HepG2 (cell line): Measurements from ENCODE around the gene CENPB. TPM values are rescaled to one million over a fixed set of nuclear protein-coding genes. Genes with fewer than 3 reads are reported as not detected.

Source experiments
- ATF4 ChIP-seq, 2 experiments: fragments of 450-650 bp in 1 of 2; sonication (generic) in 1 of 2; formaldehyde crosslinking; IDR thresholded peaks; 2 replicates each; pipeline versions ENCODE4 v1.5.0 to v1.8.0; 2020 to 2022; ENCODE audit warnings: mild to moderate bottlenecking in 1 of 2, missing genetic modification reagents in 1 of 2
- FOXP4 ChIP-seq: sonication (generic); formaldehyde crosslinking; IDR thresholded peaks from 2 replicates; pipeline ENCODE4 v1.4.0; 2020; ENCODE audit warnings: missing genetic modification reagents
- NCOR1 ChIP-seq: fragments of 200-600 bp; sonication (generic); IDR thresholded peaks from 2 replicates; pipeline ENCODE4 v1.7.0; 2017; ENCODE audit warnings: antibody characterized with exemption, low read length, borderline replicate concordance
- NR0B2 ChIP-seq: sonication (generic); formaldehyde crosslinking; IDR thresholded peaks from 2 replicates; pipeline ENCODE4 v1.4.0; 2020; ENCODE audit warnings: mild to moderate bottlenecking, missing genetic modification reagents
- POGZ ChIP-seq: sonication (generic); formaldehyde crosslinking; IDR thresholded peaks from 2 replicates; pipeline ENCODE4 v1.4.0; 2020; ENCODE audit warnings: mild to moderate bottlenecking, missing genetic modification reagents
- SCMH1 ChIP-seq: sonication (generic); formaldehyde crosslinking; IDR thresholded peaks from 2 replicates; pipeline ENCODE4 v1.9.0; 2021; ENCODE audit warnings: missing genetic modification reagents, mild to moderate bottlenecking, borderline replicate concordance
- SRSF1 ChIP-seq: fragments of 200-400 bp; formaldehyde crosslinking; optimal IDR thresholded peaks from 2 replicates; pipeline ENCODE3; 2017; ENCODE audit warnings: mild to moderate bottlenecking, low read depth, low read length, moderate library complexity
- SYNCRIP ChIP-seq: fragments of 200-400 bp; formaldehyde crosslinking; IDR thresholded peaks from 2 replicates; pipeline ENCODE4 v1.6.1; 2018; ENCODE audit warnings: mild to moderate bottlenecking, low read depth, low read length; ENCODE audit not compliant: insufficient read depth
- TAF15 ChIP-seq: fragments of 200-400 bp; formaldehyde crosslinking; IDR thresholded peaks from one replicate; pipeline ENCODE4 v1.6.1; 2018; ENCODE audit warnings: mild to moderate bottlenecking, low read depth, low read length; ENCODE audit not compliant: poor library complexity, severe bottlenecking
- ZFP36 ChIP-seq: fragments of 150-350 bp; IDR thresholded peaks from 2 replicates; pipeline ENCODE4 v1.6.1; 2018; ENCODE audit warnings: borderline replicate concordance, low read length, low read depth; ENCODE audit not compliant: partially characterized antibody
- ZNF367 ChIP-seq: sonication (generic); formaldehyde crosslinking; IDR thresholded peaks from 2 replicates; pipeline ENCODE4 v1.4.0; 2020; ENCODE audit warnings: missing genetic modification reagents, borderline replicate concordance
- ZNF510 ChIP-seq: sonication (generic); formaldehyde crosslinking; IDR thresholded peaks from 2 replicates; pipeline ENCODE4 v1.4.0; 2020; ENCODE audit warnings: low read depth, mild to moderate bottlenecking, missing genetic modification reagents
- ZNF773 ChIP-seq: sonication (generic); formaldehyde crosslinking; IDR thresholded peaks from 2 replicates; pipeline ENCODE4 v1.4.0; 2020; ENCODE audit warnings: missing genetic modification reagents, borderline replicate concordance
- ZNF879 ChIP-seq: sonication (generic); formaldehyde crosslinking; IDR thresholded peaks from 2 replicates; pipeline ENCODE4 v1.8.1; 2023; ENCODE audit warnings: missing genetic modification reagents
- polyA plus RNA-seq, 8 experiments: library from polyadenylated mRNA; depleted of rRNA in 3 of 8; stranded (reverse) in 7 of 8; unstranded in 1 of 8; fragments of >200 nt; fragmentation: Illumina TruSeq in 4 of 8; extraction: Trizol in 4 of 8; gene quantifications; 2 replicates each; pipeline versions ENCODE4 v1.2.1 to v1.2.3, GENCODE V29; 2011 to 2016; ENCODE audit warnings: low read depth in 4 of 8, missing spikeins in 1 of 8, mixed read lengths in 1 of 8; ENCODE audit not compliant: insufficient read depth in 1 of 8
- total RNA-seq, 5 experiments: library from RNA; depleted of rRNA; stranded (reverse); fragments of >200 nt; fragmentation: Illumina TruSeq; extraction: Trizol; gene quantifications; 2 replicates each; pipeline ENCODE4 v1.2.3, GENCODE V29; 2016; ENCODE audit warnings: low read depth in 1 of 5

The CENPB gene
- total and polyA plus RNA-seq, 2 of the 13 experiments (the other 11 are each of a cell fraction or from before 2014, with no cell fraction given): 10.4 to 54.5 TPM

- TF ChIP-seq ZFP36 (no peak), NR0B2 (no peak; the same call in none of the 2 replicates), ZNF773 (CRISPR knock-in tag) (peak; percentile 86; the same call in 1 of the 2 replicates), NCOR1 (no peak), ATF4 (CRISPR knock-in tag; IDR thresholded peaks at IDR 0.05) (no peak), ZNF367 (CRISPR knock-in tag) (no peak), SCMH1 (CRISPR knock-in tag) (no peak), ZNF510 (CRISPR knock-in tag) (peak; percentile 90; the same call in 1 of the 2 replicates), TAF15 (no peak), FOXP4 (CRISPR knock-in tag) (peak; percentile 62; the same call in 1 of the 2 replicates), POGZ (CRISPR knock-in tag) (peak; percentile 86), SYNCRIP (no peak), SRSF1 (peak; percentile 3), ZNF879 (peak; percentile 95)
Observed at GRCh38 chr20:3767427-3768341, 18.9 kb downstream of the CENPB start, which contains the start of gene ADISSP (continued).
